Uterus (tissue), 4 donors: Measurements from ENCODE around the gene KIF1B. TPM values are rescaled to one million over a fixed set of nuclear protein-coding genes. Genes with fewer than 3 reads are reported as not detected.

Experiments used
- DNase-seq, 2 donors: peaks; one replicate each; pipeline ENCODE4 v3.0.0-alpha.2; 2019 to 2020
- H3K27ac ChIP-seq, 2 donors: fragments of 200-600 bp; sonication (generic); 1 replicate in 1 of 2; 2 replicates in 1 of 2; pipeline ENCODE4 v1.5.1; 2016 to 2018
- H3K27me3 ChIP-seq, 2 donors: fragments of 200-600 bp; sonication (generic); one replicate each; pipeline ENCODE4 v1.5.1; 2018 to 2019; ENCODE audit warnings: control low read depth in 1 of 2
- H3K36me3 ChIP-seq, 2 donors: fragments of 200-600 bp; sonication (generic); one replicate each; pipeline ENCODE4 v1.5.1; 2019; ENCODE audit warnings: control low read depth in 1 of 2
- H3K4me1 ChIP-seq, 2 donors: fragments of 200-600 bp; sonication (generic); one replicate each; pipeline ENCODE4 v1.5.1; 2018 to 2019; ENCODE audit warnings: control low read depth in 1 of 2
- H3K4me3 ChIP-seq, 2 donors: fragments of 200-600 bp; sonication (generic); 1 replicate in 1 of 2; 2 replicates in 1 of 2; pipeline ENCODE4 v1.5.1; 2018 to 2019; ENCODE audit warnings: mild to moderate bottlenecking in 1 of 2
- H3K9me3 ChIP-seq, 2 donors: fragments of 200-600 bp; sonication (generic); one replicate each; pipeline ENCODE4 v1.5.1; 2019; ENCODE audit warnings: control low read depth in 1 of 2
- CTCF ChIP-seq, 4 experiments: fragments of 200-600 bp in 2 of 4; fragments of 450-650 bp in 2 of 4; sonication (generic) in 2 of 4; IDR thresholded peaks; one replicate each; pipeline ENCODE4 v1.5.1; 2016 to 2019; ENCODE audit warnings: antibody characterized with exemption in 4 of 4, mild to moderate bottlenecking in 2 of 4, moderate library complexity in 1 of 4
- POLR2A ChIP-seq, 2 donors: fragments of 450-650 bp; IDR thresholded peaks; one replicate each; pipeline ENCODE4 v1.6.1; 2016; ENCODE audit warnings: antibody characterized with exemption in 2 of 2, mild to moderate bottlenecking in 1 of 2, moderate library complexity in 1 of 2
- intact Hi-C: fragments of 100-400 bp; cut with DNase I; formaldehyde crosslinking; loops from one replicate; pipeline ENCODE4 v1.15.1; 2023; ENCODE audit warnings: low total_unique reads
- total RNA-seq, 4 donors: library from RNA; depleted of rRNA in 3 of 4; stranded (reverse); fragments of >200 nt in 3 of 4; gene quantifications; one replicate each; pipeline versions ENCODE4 v1.1.0 to v1.2.4, GENCODE V29; 2014 to 2023
- donor health status: DM: yes; HTN: yes; CAD: no.

The KIF1B gene
- total RNA-seq, 4 donors from 2014 or later = 26.4 to 89.6 (median 45.1) TPM

- intact Hi-C loops = no loop called here
- Histone ChIP-seq H3K36me3 (no peaks in the 10 kb centered on the region), H3K9me3 (no peaks in the 10 kb centered on the region), H3K4me1 (no peaks in the 10 kb centered on the region), H3K27me3 (no peaks in the 10 kb centered on the region), H3K27ac (no peak overlapping the region), H3K4me3 (no peak overlapping the region)
- no peak for DNase-seq
- TF ChIP-seq CTCF (IDR thresholded peaks at IDR 0.05) (no peak), POLR2A (IDR thresholded peaks at IDR 0.05) (no peak)
Observed at GRCh38 chr1:10288029-10288615, 77.8 kb downstream of the KIF1B start.

GRCh38 chr1:10291705-10292104, 81.3 kb downstream of the KIF1B start:
- Histone ChIP-seq H3K27me3 (no peaks in the 10 kb centered on the region), H3K4me1 (no peaks in the 10 kb centered on the region), H3K36me3 (no peaks in the 10 kb centered on the region), H3K9me3 (no peaks in the 10 kb centered on the region), H3K27ac (no peak overlapping the region), H3K4me3 (no peak overlapping the region)
- no peak for DNase-seq
- TF ChIP-seq CTCF (IDR thresholded peaks at IDR 0.05) (no peak), POLR2A (IDR thresholded peaks at IDR 0.05) (no peak)
- intact Hi-C loops = no loop called here

- Histone ChIP-seq H3K36me3 (no peaks in the 10 kb centered on the region), H3K27ac (no peak overlapping the region), H3K9me3 (no peaks in the 10 kb centered on the region)
Observed at GRCh38 chr1:10292188-10292587, 81.8 kb downstream of the KIF1B start.

GRCh38 chr1:10295481-10296085, 85.2 kb downstream of the KIF1B start:
- H3K27me3 ChIP-seq = no peaks in the 10 kb centered on the region
- no peak overlapping the region for H3K4me3 ChIP-seq
- no peaks in the 10 kb centered on the region for H3K4me1 ChIP-seq
- intact Hi-C loops = no loop called here
- no peaks in the 10 kb centered on the region for H3K36me3 ChIP-seq
- H3K9me3 ChIP-seq = no peaks in the 10 kb centered on the region
- no peak overlapping the region for H3K27ac ChIP-seq
- TF ChIP-seq CTCF (IDR thresholded peaks at IDR 0.05) = no peak
- DNase-seq = no peak

More at GRCh38 chr1:10292188-10292587, 81.8 kb downstream of the KIF1B start:
- TF ChIP-seq POLR2A (IDR thresholded peaks at IDR 0.05) (no peak), CTCF (IDR thresholded peaks at IDR 0.05) (no peak)
- Histone ChIP-seq H3K27me3 (no peaks in the 10 kb centered on the region), H3K4me1 (no peaks in the 10 kb centered on the region), H3K4me3 (no peak overlapping the region)
- no peak for DNase-seq
- intact Hi-C loops = no loop called here

- Histone ChIP-seq H3K9me3 (no peaks in the 10 kb centered on the region), H3K4me3 (no peak overlapping the region), H3K27ac (no peak overlapping the region), H3K4me1 (no peaks in the 10 kb centered on the region), H3K27me3 (no peaks in the 10 kb centered on the region), H3K36me3 (no peaks in the 10 kb centered on the region)
- intact Hi-C loops = no loop called here
- DNase-seq = no peak
- TF ChIP-seq POLR2A (IDR thresholded peaks at IDR 0.05) (no peak), CTCF (IDR thresholded peaks at IDR 0.05) (no peak)
Observed at GRCh38 chr1:10299151-10299550, 88.8 kb downstream of the KIF1B start.
